Neuronal stem cell (in vitro differentiated cells): ENCODE measurements around the gene PSMD6.

Source experiments
- DNase-seq: peaks from one replicate; pipeline ENCODE4 v3.0.0-alpha.2; 2013; ENCODE audit warnings: low spot score
- H2AFZ ChIP-seq: one replicate; pipeline ENCODE4 v1.6.1; 2013; ENCODE audit warnings: mild to moderate bottlenecking, low read length, inconsistent platforms
- H2AK5ac ChIP-seq: 2 replicates; pipeline ENCODE4 v1.6.1; 2013; ENCODE audit warnings: low read depth, mild to moderate bottlenecking, inconsistent platforms, low read length, moderate library complexity, mixed read lengths
- H2BK120ac ChIP-seq: 2 replicates; pipeline ENCODE4 v1.6.1; 2013; ENCODE audit warnings: low read depth, mild to moderate bottlenecking, inconsistent platforms, low read length, moderate library complexity, mixed read lengths
- H2BK12ac ChIP-seq: one replicate; pipeline ENCODE4 v1.6.1; 2013; ENCODE audit warnings: low read length, inconsistent platforms
- H2BK15ac ChIP-seq: 2 replicates; pipeline ENCODE4 v1.6.1; 2013; ENCODE audit warnings: mild to moderate bottlenecking, low read length, inconsistent platforms, mixed read lengths
- H2BK5ac ChIP-seq: one replicate; pipeline ENCODE4 v1.6.1; 2013; ENCODE audit warnings: inconsistent platforms, mild to moderate bottlenecking, low read length, moderate library complexity
- H3K14ac ChIP-seq: one replicate; pipeline ENCODE4 v1.6.1; 2013; ENCODE audit warnings: low read length, inconsistent platforms
- H3K18ac ChIP-seq: 2 replicates; pipeline ENCODE4 v1.6.1; 2013; ENCODE audit warnings: low read length, inconsistent platforms
- H3K23ac ChIP-seq: 2 replicates; pipeline ENCODE4 v1.6.1; 2013; ENCODE audit warnings: low read depth, mild to moderate bottlenecking, mixed read lengths, low read length, inconsistent platforms; ENCODE audit not compliant: poor library complexity
- H3K27ac ChIP-seq: replicated peaks from 3 replicates; pipeline ENCODE4 v1.5.1; 2013; ENCODE audit warnings: low read length, inconsistent platforms
- H3K27me3 ChIP-seq, 3 experiments: 2 replicates each; pipeline ENCODE4 v1.6.1; 2013; ENCODE audit warnings: low read length in 3 of 3, mild to moderate bottlenecking in 2 of 3, inconsistent platforms in 1 of 3, low read depth in 1 of 3, mixed read lengths in 1 of 3, moderate library complexity in 1 of 3; ENCODE audit not compliant: control insufficient read depth in 3 of 3, insufficient read depth in 3 of 3
- H3K36me3 ChIP-seq, 2 donors: replicated peaks in 1 of 2; 2 replicates each; pipeline ENCODE4 v1.6.1; 2013; ENCODE audit warnings: low read length in 2 of 2; ENCODE audit not compliant: control insufficient read depth in 2 of 2, insufficient read depth in 2 of 2
- H3K4ac ChIP-seq: 2 replicates; pipeline ENCODE4 v1.6.1; 2013; ENCODE audit warnings: inconsistent platforms, mild to moderate bottlenecking, low read length, moderate library complexity
- H3K4me1 ChIP-seq, 2 donors: 1 replicate in 1 of 2; 2 replicates in 1 of 2; pipeline ENCODE4 v1.6.1; 2013; ENCODE audit warnings: low read length in 2 of 2, low read depth in 1 of 2; ENCODE audit not compliant: control insufficient read depth in 2 of 2, insufficient read depth in 1 of 2
- H3K4me2 ChIP-seq: one replicate; pipeline ENCODE4 v1.6.1; 2013; ENCODE audit warnings: mild to moderate bottlenecking, low read length, inconsistent platforms; ENCODE audit not compliant: insufficient read depth, poor library complexity, severe bottlenecking
- H3K4me3 ChIP-seq, 2 donors: 2 replicates each; pipeline ENCODE4 v1.5.1; 2013; ENCODE audit warnings: low read length in 2 of 2, mild to moderate bottlenecking in 2 of 2, inconsistent platforms in 1 of 2, moderate library complexity in 1 of 2
- H3K79me1 ChIP-seq: one replicate; pipeline ENCODE4 v1.6.1; 2013; ENCODE audit warnings: low read depth, mild to moderate bottlenecking, inconsistent platforms, low read length, moderate library complexity
- H3K9ac ChIP-seq: one replicate; pipeline ENCODE4 v1.6.1; 2013; ENCODE audit warnings: mild to moderate bottlenecking, low read depth, low read length, inconsistent platforms; ENCODE audit not compliant: poor library complexity
- H3K9me3 ChIP-seq, 2 donors: replicated peaks in 1 of 2; 2 replicates each; pipeline versions ENCODE3 to v1.6.1; 2013; ENCODE audit warnings: low read length in 2 of 2, mild to moderate bottlenecking in 2 of 2, inconsistent platforms in 1 of 2, low read depth in 1 of 2, mixed read lengths in 1 of 2, moderate library complexity in 1 of 2; ENCODE audit not compliant: control insufficient read depth in 2 of 2, insufficient read depth in 1 of 2
- H4K8ac ChIP-seq: one replicate; pipeline ENCODE4 v1.6.1; 2013; ENCODE audit warnings: low read depth, mild to moderate bottlenecking, inconsistent platforms, low read length, moderate library complexity
- H4K91ac ChIP-seq: one replicate; pipeline ENCODE4 v1.6.1; 2013; ENCODE audit warnings: low read length, low read depth, mild to moderate bottlenecking, inconsistent platforms; ENCODE audit not compliant: poor library complexity
- WGBS, 2 donors: extraction: QIAGEN DNeasy Blood & Tissue Kit; methylation state at CpG; one replicate each; pipeline ENCODE4 v1.1.7; 2013; ENCODE audit warnings: missing lambda C conversion rate in 2 of 2, mixed read lengths in 1 of 2; ENCODE audit not compliant: insufficient read length in 2 of 2, insufficient replicate concordance in 1 of 2; ENCODE audit errors: extremely low coverage in 2 of 2; 5-methylcytosine and 5-hydroxymethylcytosine counted together

PSMD6 gene

GRCh38 chr3:64031540-64032508 lies 8.5 kb upstream of the PSMD6 start:
- no peak overlapping the region for H3K27ac ChIP-seq
- no peak overlapping the region for H2AK5ac ChIP-seq
- no peak overlapping the region for H3K4me3 ChIP-seq
- H2BK12ac ChIP-seq: no peak overlapping the region
- H3K4me1 ChIP-seq: peaks cover 0 to 1% of the 10 kb centered on the region in 2 donors
- no peak overlapping the region for H3K9ac ChIP-seq
- DNase-seq: no peak
- H2BK15ac ChIP-seq: no peak overlapping the region
- no peak overlapping the region for H3K4me2 ChIP-seq
- H2BK5ac ChIP-seq: no peak overlapping the region
- no peak overlapping the region for H4K8ac ChIP-seq
- no peak overlapping the region for H3K14ac ChIP-seq
- no peak overlapping the region for H3K4ac ChIP-seq
- H2BK120ac ChIP-seq: no peak overlapping the region
- H3K36me3 ChIP-seq: no peaks in the 10 kb centered on the region
- peak overlapping the region; percentile 32 for H2AFZ ChIP-seq
- H4K91ac ChIP-seq: no peak overlapping the region
- H3K9me3 ChIP-seq: peaks cover 2 to 17% of the 10 kb centered on the region in 2 donors
- H3K27me3 ChIP-seq: no peaks in the 10 kb centered on the region
- no peaks in the 10 kb centered on the region for H3K79me1 ChIP-seq
- H3K18ac ChIP-seq: no peak overlapping the region
- WGBS, 2 donors: no CpG with 5 or more reads among the region's 13 CpGs
- no peak overlapping the region for H3K23ac ChIP-seq

DNA sequence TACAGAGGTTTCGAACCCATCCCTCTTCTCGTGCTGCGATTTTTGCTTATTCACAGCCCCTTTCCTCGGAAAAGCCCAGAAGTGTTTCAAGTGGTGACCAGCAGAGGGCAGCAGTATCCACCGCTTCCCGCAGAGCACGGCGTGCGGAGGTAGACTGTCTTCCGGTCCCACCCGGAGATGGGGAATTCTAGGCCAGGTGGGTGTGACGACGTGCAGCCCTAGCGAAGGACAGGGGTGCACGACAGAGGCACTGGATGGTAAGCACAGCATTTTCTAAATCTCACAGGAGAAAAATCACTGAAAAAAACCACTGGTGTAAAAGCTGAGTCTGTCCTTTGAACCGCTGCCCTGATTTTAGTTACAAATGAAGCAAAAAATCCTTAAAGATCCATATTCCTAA lies 7.4 kb upstream of the PSMD6 start:
- H3K27me3 ChIP-seq: no peaks in the 10 kb centered on the region
- no peak overlapping the region for H4K8ac ChIP-seq
- H3K9me3 ChIP-seq: peaks cover 2 to 16% of the 10 kb centered on the region in 2 donors
- no peaks in the 10 kb centered on the region for H3K79me1 ChIP-seq
- H3K4me3 ChIP-seq: peak overlapping the region in 1 of 2 donors; percentile 6
- H3K4me2 ChIP-seq: no peak overlapping the region
- no peak overlapping the region for H3K23ac ChIP-seq
- H3K4me1 ChIP-seq: peaks cover 0 to 1% of the 10 kb centered on the region in 2 donors
- H2BK12ac ChIP-seq: no peak overlapping the region
- no peak overlapping the region for H2BK15ac ChIP-seq
- WGBS, 2 donors: no CpG with 5 or more reads among the region's 16 CpGs
- H3K4ac ChIP-seq: no peak overlapping the region
- H3K9ac ChIP-seq: no peak overlapping the region
- peak overlapping the region; percentile 89 for H2AFZ ChIP-seq
- DNase-seq: peak; percentile 69
- no peak overlapping the region for H2BK120ac ChIP-seq
- H4K91ac ChIP-seq: no peak overlapping the region
- no peak overlapping the region for H2BK5ac ChIP-seq
- H3K36me3 ChIP-seq: no peaks in the 10 kb centered on the region
- no peak overlapping the region for H3K14ac ChIP-seq
- H3K27ac ChIP-seq: no peak overlapping the region
- no peak overlapping the region for H3K18ac ChIP-seq
- H2AK5ac ChIP-seq: no peak overlapping the region

DNA sequence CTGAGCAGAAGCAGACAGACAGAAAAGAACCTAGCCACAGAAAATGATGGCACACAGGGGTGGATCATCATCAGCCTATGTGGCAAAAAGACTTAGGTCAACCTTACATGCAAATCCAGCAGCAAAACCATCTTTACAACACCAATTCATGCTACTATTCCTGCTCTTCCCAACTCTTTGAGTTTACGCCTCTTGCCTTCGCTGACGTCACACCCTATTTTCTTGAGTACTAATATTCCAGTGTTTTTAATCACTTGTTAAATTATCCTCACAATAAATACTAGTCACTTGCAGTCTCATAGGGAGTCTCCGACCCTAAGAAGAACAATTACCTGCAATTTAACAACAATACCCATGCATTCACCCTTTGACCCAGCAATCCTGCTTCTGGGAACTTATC lies 6.0 kb upstream of the PSMD6 start:
- H3K27me3 ChIP-seq: no peaks in the 10 kb centered on the region
- H3K4me3 ChIP-seq: no peak overlapping the region
- no peak overlapping the region for H2BK15ac ChIP-seq
- no peak overlapping the region for H3K4ac ChIP-seq
- H3K4me1 ChIP-seq: peaks cover 0 to 1% of the 10 kb centered on the region in 2 donors
- H3K79me1 ChIP-seq: no peaks in the 10 kb centered on the region
- H3K36me3 ChIP-seq: no peaks in the 10 kb centered on the region
- H2BK120ac ChIP-seq: no peak overlapping the region
- no peak overlapping the region for H2AFZ ChIP-seq
- H4K8ac ChIP-seq: no peak overlapping the region
- DNase-seq: no peak
- no peak overlapping the region for H2BK12ac ChIP-seq
- no peak overlapping the region for H3K14ac ChIP-seq
- no CpG with 5 or more reads among the region's 4 CpGs for WGBS, 2 donors
- H3K9me3 ChIP-seq: peaks cover 2 to 11% of the 10 kb centered on the region in 2 donors
- no peak overlapping the region for H3K27ac ChIP-seq
- H3K23ac ChIP-seq: no peak overlapping the region
- H3K4me2 ChIP-seq: no peak overlapping the region
- H2AK5ac ChIP-seq: no peak overlapping the region
- no peak overlapping the region for H2BK5ac ChIP-seq
- no peak overlapping the region for H3K9ac ChIP-seq
- H3K18ac ChIP-seq: no peak overlapping the region
- no peak overlapping the region for H4K91ac ChIP-seq

DNA sequence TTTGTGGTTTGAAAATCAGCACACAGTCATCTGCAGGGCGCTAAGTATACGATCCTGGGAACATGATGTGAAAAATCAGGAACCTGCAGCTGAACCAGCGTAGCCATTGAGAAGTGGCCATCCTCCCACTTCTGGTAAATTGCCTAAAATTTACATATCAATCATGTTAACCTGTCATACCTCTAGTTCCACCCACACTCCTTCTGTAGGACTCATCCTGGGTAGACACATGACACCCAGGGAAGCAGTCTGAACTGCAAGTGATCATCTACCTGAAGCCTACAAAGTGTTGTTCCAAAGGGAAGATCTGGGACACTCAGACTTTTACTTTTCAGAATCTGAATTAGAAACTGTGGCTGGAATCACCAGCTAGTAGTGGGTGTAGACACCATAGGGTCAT lies 5.5 kb upstream of the PSMD6 start:
- Histone ChIP-seq H3K4ac (no peak overlapping the region), H3K79me1 (no peaks in the 10 kb centered on the region), H4K91ac (no peak overlapping the region), H3K27ac (no peak overlapping the region), H3K9ac (no peak overlapping the region), H3K4me1 (peaks cover 1 to 2% of the 10 kb centered on the region in 2 donors), H3K18ac (no peak overlapping the region), H3K9me3 (peaks cover 0 to 6% of the 10 kb centered on the region in 2 donors), H3K36me3 (no peaks in the 10 kb centered on the region), H2BK5ac (no peak overlapping the region), H3K23ac (no peak overlapping the region), H2BK120ac (no peak overlapping the region), H2BK15ac (no peak overlapping the region), H3K27me3 (no peaks in the 10 kb centered on the region), H3K4me2 (no peak overlapping the region), H2AK5ac (no peak overlapping the region), H3K14ac (no peak overlapping the region), H2BK12ac (no peak overlapping the region), H4K8ac (no peak overlapping the region), H2AFZ (no peak overlapping the region), H3K4me3 (no peak overlapping the region)
- WGBS, 2 donors: no CpG with 5 or more reads among the region's 3 CpGs
- DNase-seq: no peak
